NB4 (cell line): ENCODE measurements around the gene MEA1.

Experiments used
- POLR2A ChIP-seq: IDR thresholded peaks from 2 replicates; pipeline ENCODE4 v1.6.1; 2011; ENCODE audit warnings: mild to moderate bottlenecking; ENCODE audit not compliant: insufficient read length; ENCODE audit errors: extremely low read depth
- TF ChIP-seq, protein P1 (sequence below): IDR thresholded peaks from 2 replicates; pipeline ENCODE4 v1.6.1; 2011; ENCODE audit warnings: low read depth, low read length

DNA sequence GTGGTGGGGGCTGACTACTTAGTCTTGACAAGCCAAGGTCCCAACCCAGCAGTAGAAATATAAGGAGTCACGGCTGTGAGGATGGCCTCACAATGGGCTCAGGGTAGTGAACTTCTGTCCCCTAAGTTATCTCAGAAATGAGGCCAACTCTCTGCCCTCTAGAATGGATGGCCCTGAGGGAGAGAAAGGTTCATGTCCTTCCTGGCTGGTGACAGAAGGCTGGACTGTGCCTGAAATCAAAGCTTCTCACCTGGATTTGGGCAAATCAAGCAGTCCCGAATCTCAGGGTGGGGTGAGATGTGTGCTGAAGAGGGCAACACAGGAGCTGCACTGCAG, 20.4 kb upstream of the MEA1 start:
- TF ChIP-seq, protein P1, sequence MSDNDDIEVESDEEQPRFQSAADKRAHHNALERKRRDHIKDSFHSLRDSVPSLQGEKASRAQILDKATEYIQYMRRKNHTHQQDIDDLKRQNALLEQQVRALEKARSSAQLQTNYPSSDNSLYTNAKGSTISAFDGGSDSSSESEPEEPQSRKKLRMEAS = no peak
- TF ChIP-seq POLR2A = no peak
